Vagina (tissue), 2 donors: ENCODE results near the gene APOL4.

Source experiments
- CTCF ChIP-seq, 3 experiments: fragments of 450-650 bp in 2 of 3; fragments of 200-600 bp in 1 of 3; sonication (generic) in 1 of 3; IDR thresholded peaks; one replicate each; pipeline ENCODE4 v1.5.1; 2017 to 2019; ENCODE audit warnings: antibody characterized with exemption in 3 of 3, mild to moderate bottlenecking in 2 of 3, moderate library complexity in 2 of 3
- POLR2A ChIP-seq, 2 donors: fragments of 450-650 bp; IDR thresholded peaks; one replicate each; pipeline ENCODE4 v1.6.1; 2017; ENCODE audit warnings: antibody characterized with exemption in 2 of 2, mild to moderate bottlenecking in 2 of 2, moderate library complexity in 2 of 2
- POLR2AphosphoS5 ChIP-seq, 2 donors: sonication (generic); formaldehyde crosslinking; IDR thresholded peaks; one replicate each; pipeline ENCODE4 v1.9.0; 2017; ENCODE audit warnings: antibody characterized with exemption in 2 of 2, mild to moderate bottlenecking in 2 of 2, low read depth in 1 of 2; ENCODE audit not compliant: insufficient read depth in 1 of 2

GRCh38 chr22:36194385-36194784, 7.2 kb downstream of the APOL4 start:
- TF ChIP-seq POLR2A (IDR thresholded peaks at IDR 0.05) (no peak), POLR2AphosphoS5 (IDR thresholded peaks at IDR 0.05; ENCODE audit: insufficient read depth in 1 of 2, low read depth in 1 of 2) (no peak), CTCF (IDR thresholded peaks at IDR 0.05) (no peak)
